A673 (cell line): ENCODE measurements around the gene CAPN2.

Experiments used
- CTCF ChIP-seq: fragments of 300-800, 200-600 bp; sonication (generic); conservative IDR thresholded peaks from 2 replicates; pipeline ENCODE4 v1.5.1; 2017; ENCODE audit warnings: low read depth, mild to moderate bottlenecking, antibody characterized with exemption, low read length, moderate library complexity, mixed read lengths
- EZH2 ChIP-seq: fragments of 200-600 bp; sonication (generic); IDR thresholded peaks from 2 replicates; pipeline ENCODE4 v1.6.1; 2017; ENCODE audit warnings: borderline replicate concordance, low read depth, mild to moderate bottlenecking, mixed read lengths, antibody characterized with exemption, low read length; ENCODE audit not compliant: poor library complexity, severe bottlenecking

GRCh38 chr1:223682502-223682901 lies 29.8 kb upstream of the CAPN2 start:
- TF ChIP-seq CTCF (no peak), EZH2 (no peak)
